NCI-H2171 treated with DMSO at 0.1 percent for 48 hours (cell line): Measurements from ENCODE around the gene IL3RA.
"Not testable (repeated sequence)": the region's sequence is repeated elsewhere in the genome, so short reads cannot be mapped to it uniquely, and the experiment has no call there.

Experiments
- DNase-seq: peaks from one replicate; lab custom pipeline; 2025; lab: John Stamatoyannopoulos, UW

The IL3RA gene

DNA sequence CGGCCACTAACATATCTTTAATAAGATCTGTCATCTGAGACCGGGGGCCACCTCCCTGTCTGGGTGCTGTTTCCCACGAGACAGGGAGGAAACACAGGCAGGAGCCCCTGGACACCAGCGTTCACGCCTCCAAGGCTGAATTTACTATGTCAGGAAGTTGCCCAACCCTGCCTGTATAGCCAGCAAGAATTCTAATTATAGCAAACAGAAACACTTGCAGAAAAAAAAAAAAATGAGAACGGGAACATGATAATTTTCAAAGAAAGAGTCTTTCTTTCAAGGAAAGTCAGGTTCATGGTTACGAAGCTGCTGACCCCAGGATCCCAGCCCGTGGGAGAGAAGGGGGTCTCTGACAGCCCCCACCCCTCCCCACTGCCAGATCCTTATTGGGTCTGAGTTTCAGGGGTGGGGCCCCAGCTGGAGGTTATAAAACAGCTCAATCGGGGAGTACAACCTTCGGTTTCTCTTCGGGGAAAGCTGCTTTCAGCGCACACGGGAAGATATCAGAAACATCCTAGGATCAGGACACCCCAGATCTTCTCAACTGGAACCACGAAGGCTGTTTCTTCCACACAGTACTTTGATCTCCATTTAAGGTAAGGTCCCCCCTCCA, at the start of gene IL3RA:
Gene IL3RA, plus strand, starts transcription at position 455 of the 613 bp plus-strand sequence. CDS start 4,981 bp downstream, outside the sequence.
- DNase-seq = no peak

DNA sequence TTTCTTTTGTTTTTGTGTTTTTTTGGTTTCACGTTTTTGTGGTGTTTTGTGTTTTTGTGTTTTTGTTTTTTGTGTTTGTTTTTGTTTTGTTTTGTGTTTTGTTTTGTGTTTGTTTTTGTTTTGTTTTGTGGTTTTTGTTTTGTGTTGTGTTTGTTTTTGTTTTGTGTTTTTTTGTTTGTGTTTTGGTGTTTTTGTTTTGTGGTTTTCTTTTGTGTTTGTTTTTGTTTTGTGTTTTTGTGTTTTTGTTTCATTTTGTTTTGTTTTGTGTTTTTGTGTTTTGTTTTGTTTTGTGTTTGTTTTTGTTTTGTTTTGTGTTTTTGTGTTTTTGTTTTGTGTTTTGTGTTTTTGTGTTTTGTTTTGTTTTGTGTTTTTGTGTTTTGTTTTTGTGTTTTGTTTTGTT, 47.0 kb upstream of the IL3RA start:
- DNase-seq = no peak

DNA sequence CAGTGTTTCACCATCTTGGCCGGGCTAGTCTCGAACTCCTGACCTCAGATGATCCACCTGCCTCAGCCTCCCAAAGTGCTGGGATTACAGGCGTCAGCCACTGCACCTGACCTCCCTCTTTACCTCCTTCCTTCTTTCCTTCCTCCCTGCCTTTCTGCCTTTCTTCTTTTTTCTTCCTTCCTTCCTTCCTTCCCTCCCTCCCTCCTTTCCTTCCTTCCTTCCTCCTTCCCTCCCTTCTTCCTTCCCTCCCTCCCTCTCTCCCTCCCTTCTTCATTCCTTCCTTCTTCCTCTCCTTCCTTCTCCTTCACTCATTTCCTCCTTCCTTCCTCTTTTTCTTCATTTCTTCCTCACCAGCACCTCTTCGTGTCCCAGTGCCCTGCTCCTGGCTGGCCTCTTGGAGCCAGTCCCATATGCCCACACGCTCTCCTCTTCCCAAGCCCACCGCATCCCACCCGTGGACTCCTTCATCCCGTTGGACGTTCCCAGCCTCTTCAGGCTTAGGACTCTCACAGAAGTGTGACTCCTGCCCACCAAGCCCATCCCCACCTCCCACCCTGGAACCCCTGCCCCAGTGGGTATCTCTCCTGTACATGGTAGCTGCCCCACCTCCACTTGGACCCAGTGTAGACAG, 45.4 kb upstream of the IL3RA start:
- no peak for DNase-seq

DNA sequence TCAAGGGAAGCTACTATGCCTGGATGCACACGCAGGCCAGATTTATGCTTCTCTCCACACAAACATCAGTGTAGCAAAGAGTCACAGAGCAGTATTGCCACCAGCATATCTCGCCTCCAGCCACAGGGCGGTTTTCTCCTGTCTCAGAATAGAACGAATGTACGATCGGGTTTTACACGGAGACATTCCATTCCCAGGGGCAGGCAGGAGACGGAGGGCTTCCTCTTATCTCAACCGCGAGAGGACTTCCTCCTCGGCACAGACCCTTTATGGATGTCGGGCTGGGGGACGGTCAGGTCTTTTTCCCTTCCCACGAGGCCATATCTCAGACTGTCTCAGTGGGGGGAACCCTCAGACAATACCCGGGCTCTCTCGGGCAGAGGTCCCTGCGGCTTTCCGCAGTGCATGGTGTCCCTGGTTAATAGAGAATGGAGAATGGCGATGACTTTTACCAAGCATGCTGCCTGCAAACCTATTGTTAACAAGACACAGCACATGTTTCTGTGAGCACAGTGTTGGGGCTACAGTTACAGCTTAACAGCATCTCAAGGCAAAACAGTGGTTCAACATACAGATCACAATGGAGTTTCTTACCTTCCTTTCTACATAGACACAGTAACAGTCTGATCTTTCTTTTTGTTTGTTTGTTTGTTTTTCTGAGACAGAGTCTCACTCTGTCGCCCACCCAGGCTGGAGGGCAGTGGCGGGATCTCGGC, 43.9 kb upstream of the IL3RA start:
- DNase-seq = no peak

DNA sequence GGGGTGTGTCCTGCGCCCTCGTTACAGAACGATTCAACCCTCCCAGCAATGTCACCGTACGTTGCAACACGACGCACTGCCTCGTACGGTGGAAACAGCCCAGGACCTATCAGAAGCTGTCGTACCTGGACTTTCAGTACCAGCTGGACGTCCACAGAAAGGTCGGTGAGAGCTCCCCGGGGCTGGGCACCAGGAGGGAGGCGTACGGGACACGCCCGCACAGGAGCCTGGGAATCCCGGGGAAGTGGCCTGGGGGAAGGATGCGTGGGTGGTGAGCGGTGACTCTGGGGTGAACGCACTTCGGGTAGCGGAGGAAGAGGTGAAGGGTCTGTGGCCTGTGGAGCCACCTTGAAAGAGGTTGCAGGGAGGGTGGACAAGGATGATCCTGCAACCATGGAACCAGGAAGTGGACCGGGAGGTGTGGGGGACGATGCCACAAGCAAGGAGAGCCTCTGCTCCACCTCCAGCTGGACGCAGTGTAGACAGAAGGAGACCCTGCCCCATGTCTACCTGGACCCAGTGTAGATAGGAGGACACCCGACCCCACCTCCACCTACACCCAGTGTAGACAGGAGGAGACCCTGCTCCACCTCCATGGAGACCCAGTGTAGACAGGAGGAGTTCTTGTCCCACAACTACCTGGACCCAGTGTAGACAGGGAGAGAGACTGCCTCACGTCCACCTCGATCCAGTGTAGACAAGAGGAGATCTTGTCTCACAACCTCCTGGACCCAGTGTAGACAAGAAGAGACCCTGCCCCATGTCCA, 42.1 kb upstream of the IL3RA start:
- no peak for DNase-seq

DNA sequence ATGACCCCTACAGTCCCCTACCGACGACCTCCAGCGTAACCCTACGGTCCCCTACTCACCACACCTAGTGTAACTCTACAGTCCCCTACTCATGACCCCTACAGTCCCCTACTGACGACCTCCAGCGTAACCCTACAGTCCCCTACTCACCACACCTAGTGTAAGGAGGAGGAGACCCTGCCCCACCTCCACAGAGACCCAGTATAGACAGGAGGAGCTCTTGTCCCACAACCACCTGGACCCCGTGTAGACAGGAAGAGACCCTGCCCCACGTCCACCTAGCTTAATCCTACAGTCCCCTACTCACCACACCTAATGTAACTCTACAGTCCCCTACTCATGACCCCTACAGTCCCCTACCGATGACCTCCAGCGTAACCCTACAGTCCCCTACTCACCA, 41.0 kb upstream of the IL3RA start:
- DNase-seq = no peak

DNA sequence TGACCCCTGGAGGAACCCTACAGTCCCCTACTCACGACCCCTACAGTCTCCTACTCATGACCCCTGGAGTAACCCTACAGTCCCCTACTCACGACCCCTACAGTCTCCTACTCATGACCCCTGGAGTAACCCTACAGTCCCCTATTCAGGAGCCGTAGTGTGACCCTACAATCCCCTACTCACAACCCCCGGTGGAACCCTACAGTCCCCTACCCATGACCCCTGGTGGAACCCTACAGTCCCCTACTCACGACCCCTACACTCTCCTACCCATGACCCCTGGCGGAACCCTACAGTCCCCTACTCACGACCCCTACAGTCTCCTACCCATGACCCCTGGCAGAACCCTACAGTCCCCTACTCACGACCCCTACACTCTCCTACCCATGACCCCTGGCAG, 39.0 kb upstream of the IL3RA start:
- not testable (repeated sequence) for DNase-seq

DNA sequence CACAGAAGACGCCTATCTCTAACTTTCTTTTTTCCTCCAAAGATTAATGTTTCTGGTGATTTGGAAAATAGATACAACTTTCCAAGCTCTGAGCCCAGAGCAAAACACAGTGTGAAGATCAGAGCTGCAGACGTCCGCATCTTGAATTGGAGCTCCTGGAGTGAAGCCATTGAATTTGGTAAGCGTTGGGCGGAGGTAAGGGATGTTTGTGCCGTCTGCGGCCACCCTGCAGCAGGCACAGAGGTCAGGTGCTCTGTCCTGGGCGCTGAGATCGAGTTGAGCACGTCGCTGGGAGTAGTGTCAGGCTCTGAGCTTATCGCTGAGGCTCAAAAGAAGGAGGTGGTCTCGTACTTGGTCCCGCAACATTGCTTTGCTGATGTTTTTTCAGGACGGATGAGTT, 36.1 kb upstream of the IL3RA start:
- no peak for DNase-seq

DNA sequence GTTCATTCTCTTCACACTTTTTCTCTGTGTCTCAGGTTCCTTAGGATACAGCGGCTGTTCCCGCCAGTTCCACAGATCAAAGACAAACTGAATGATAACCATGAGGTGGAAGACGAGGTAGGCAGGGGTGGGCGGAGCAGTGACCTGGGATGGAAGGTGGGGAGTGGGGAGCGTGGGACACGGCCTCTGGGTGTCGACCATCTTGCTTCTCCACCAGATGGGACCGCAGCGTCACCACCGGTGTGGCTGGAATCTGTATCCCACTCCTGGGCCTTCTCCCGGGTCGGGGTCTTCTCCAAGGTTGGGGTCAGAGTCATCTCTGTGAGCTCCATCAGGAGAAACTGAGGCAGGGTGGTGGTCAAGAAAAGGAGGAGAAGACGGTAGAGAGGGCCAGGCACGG, 31.2 kb upstream of the IL3RA start:
- DNase-seq = no peak

DNA sequence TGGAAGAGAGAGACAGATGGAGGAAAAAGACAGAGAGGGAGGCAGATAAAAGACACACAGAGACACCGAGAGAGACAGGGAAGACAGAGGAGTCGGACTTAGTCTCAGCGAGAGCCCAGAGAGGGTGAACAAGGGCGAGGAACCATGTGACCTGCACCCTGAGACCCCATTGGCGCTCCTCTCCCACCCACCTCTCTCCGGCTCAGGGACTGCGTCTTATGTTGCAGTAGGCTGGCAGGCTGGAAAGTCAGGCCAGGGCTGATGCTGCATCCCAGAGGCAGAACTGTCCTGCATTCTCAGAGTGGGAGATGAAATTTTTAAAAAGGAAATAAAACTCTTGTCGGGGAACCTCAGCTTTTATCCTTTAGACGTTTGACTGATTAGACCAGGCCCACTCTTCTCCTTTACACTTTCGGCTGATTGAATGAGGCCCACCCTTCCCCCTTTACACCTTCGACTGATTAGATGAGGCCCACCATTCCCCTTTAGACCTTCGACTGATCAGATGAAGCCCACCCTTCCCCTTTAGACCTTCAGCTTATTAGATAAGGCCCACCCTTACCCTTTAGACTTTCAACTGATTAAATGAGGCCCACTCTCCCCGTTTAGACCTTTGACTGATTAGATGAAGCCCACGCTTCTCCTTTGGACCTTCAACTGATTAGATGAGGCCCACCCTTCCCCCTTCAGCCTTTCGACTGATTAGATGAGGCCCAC, 29.5 kb upstream of the IL3RA start:
- DNase-seq = no peak

DNA sequence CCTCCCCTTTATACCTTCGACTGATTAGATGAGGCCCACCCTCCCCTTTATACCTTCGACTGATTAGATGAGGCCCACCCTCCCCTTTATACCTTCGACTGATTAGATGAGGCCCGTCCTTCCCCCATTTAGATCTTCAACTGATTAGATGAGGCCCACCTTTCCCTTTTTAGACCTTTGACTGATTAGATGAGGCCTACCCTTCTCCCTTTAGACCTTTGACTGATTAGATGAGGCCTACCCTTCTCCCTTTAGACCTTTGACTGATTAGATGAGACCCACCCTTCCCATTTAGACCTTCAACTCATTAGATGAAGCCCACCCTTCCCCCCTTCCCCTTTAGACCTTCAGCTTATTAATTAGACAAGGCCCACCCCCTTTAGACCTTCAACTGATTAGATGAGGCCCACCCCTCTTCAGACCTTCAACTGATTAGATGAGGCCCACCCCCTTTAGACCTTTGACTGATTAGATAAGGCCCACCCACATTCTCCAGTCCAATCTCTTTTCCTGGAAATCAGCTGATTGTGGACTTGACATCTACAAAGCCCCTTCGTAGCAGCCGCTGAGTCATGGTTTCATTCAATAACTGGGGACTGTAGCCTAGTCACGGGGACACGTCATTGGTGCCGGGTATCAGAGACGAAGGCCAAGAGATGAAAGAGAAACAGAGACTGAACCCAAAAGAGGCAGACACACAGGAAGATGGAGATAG, 28.8 kb upstream of the IL3RA start:
- no peak for DNase-seq

DNA sequence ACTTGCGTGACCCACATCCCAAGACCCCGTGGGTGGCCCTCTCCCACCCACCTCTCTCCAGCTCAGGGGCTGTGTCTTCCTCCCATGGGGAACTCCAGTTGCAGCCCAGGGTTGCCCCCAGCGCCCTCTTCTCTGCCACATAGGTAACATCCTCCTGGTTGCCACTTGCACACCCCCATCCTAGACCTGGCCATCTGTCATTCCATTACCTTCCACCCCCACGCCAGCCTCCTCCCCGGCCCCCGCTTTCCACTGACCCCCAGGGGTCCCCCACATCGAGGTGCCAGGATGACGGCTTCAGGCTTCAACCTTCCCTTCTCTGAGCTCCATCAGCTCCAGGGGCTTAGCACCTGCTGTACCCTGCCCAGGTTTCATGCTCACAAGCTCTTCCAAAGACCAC, 28.1 kb upstream of the IL3RA start:
- DNase-seq = no peak

DNA sequence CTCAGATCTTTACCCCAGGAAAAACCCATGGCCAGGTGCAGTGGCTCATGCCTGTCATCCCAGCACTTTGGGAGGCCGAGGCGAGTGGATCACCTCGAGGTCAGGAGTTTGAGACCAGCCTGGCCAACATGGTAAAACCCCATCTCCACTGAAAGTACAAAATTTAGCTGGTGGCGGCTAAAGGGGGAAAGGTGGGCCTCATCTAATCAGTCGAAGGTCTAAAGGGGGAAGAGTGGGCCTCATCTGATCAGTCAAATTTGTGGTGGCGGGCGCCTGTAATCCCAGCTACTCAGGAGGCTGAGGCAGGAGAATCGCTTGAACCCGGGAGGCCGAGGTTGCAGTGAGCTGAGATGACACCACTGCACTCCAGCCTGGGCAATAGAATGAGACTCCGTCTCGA, 27.7 kb upstream of the IL3RA start:
- DNase-seq = not testable (repeated sequence)

DNA sequence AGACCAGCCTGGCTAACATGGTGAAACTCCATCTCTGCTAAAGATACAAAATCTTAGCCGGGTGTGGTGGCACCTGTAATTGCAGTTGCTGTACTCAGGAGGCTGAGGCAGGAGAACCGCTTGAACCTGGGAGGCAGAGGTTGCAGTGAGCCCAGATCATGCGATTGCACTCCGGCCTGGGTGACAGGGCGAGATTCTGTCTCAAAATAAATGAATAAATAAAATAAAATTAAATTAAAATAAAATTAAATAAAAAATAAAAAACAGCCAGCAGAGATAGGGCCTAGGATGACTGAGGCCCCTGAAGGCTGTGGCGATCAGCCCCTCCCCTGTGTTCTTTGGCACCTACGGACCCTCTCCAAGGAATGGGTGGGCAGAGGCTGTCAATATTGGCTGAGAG, 22.8 kb upstream of the IL3RA start:
- no peak for DNase-seq

DNA sequence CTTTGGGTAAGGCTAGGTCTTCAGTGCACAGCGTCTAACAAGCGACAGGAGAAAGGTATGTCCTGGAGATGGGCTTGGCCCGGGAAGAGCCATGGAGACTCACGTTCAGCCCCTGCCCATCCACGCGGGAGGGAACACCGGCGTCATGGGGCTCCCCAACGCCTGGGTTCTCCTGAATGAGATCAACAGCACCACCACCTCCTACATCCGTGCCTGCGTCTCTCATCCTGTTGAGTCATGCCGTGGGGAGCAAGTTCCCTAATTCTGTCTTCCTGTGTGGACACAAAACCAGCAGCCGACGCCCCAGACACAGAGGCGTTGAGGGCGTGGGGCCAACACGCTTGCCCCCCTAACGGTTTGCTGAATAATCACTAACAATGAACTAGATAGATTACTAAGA, 20.1 kb upstream of the IL3RA start:
- DNase-seq = no peak

DNA sequence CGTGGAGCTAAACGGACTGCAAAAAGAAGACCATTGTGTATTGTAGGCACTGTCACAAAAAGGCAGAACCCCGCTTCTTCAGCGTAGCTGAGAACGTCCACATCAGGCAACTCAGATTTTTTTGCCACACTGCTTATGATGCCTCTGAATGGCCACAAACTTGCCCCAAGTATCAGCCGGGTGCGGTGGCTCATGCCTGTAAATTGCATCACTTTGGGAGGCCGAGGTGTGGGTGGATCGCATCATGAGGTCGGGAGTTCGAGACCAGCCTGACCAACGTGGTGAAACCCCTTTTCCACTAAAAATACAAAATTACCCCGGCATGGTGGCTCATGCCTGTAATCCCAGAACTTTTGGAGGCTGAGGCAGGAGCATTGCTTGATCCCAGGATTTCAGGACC, 14.9 kb upstream of the IL3RA start:
- DNase-seq = no peak

DNA sequence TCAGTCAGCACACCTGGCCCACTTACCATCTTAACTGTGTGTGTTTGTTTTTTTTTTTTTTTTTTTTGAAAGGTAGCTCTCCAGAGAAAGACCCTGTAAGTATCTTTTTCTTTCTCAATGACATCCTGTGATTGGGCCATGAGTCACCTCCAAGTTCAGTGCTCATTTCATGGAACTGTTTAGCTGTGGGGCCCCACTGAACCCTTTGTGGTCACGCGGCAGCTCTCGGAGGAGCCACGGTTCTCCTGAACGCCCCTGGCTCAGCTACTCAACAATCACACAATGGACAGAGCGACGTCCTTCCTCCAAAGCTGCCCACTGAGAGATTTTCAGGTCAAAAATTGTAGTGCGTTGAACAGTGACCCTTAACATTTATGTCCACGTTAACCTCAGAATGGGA, 14.2 kb upstream of the IL3RA start:
- no peak for DNase-seq

DNA sequence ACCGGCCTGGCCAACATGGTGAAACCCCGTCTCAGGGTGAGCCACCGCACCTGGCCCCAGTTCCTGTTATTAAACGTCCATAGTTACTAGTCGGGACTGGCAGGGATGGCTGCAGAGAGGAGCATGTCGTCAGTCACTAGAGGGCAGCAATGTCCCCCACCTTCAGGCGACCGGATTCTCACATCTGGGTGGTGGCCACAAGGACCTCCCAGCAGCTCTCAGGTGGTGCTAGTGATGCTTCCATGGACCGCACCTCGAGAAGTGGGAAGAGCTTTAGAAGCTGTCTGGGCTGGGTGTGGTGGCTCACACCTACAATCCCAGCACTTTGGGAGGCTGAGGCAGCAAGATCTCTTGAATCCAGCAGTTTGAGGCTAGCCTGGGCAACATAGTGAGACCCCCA, 13.3 kb upstream of the IL3RA start:
- DNase-seq = peak; percentile 13

DNA sequence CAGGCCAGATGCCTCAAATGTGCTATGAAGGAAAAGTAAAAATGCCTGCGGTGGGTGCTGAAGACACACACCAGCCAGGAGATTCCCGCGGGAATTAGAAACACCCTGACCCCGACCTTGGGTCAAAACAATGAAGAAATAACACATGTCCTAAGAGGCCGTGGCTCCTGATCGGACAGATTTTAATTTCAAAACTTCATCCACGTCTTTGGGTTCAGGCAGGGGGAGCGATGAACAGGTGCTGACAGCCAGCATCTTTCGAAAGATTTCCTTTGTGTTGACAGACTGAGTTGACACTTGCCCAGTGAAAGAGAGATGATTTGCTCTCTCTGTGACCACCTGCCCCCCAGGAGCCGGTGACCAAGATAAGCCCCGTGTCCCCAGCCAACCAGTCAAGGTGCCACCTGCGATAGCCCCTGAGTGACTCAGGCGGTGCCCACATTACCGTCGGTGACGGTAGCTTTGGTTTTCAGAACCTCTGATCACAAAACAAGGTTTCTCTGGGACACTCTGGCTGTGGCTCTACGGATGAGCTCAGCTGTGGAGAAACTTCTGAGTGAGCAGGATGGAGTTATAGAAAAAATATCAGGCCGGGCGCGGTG, 11.0 kb upstream of the IL3RA start:
- DNase-seq = no peak

DNA sequence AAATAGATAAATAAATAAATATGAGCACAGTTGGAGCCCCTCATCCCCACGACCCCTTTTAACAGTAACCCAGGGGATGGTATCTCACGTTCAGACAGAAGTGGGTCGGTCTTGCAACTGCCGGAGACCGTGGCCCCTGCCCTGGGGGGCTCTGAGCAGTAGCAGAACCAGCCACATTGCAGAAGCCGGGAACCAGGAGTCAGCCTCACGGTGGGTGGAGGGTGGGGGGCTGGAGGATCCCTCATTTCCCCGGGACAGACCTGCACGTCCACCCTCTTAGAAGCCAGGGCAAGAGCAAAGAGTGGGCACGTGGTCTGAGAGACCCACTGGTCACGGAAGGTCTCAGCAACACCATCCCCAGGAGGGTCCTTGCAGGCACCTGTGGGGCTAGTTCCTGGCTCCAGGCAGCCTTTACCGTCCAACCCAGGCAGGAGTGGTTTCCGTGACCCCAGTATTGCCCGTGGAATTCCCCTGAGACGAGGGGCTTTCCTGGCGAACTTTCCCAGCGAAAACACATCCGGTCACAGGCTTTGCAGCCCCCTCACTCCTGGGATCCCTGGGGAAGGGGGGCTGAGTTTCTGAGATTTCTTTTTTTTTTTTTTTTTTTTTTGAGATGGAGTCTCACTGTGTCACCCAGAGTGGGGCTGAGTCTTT, 8.8 kb upstream of the IL3RA start:
- DNase-seq = no peak

DNA sequence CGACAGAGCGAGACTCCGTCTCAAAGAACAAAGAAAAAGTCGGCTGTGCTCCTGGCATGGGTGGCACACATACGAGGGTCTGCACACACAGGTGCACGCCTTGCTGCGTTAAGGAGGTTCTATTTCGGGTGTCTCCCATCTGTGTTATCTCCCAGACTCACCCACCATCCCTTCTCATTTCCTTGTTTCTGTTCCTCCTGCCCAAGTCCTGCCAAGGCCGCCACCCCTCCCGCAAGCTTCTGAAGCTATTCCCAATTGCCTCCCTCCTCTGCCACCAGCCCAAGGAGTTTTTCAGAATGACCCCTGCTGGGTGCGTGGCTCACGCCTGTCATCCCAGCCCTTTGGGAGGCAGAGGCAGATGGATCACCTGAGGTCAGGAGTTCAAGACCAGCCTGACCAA, 6.0 kb upstream of the IL3RA start:
- no peak for DNase-seq
